ENCODE results near the gene REC114.

Gene REC114

GRCh38 chr15:73504885-73505284 lies 61.9 kb downstream of the REC114 start:
- FAIRE-seq (no peak), DNase-seq (ENCODE audit: insufficient read length, low spot score) (no peak)
- no peak for TF ChIP-seq CTCF (IDR thresholded peaks at IDR 0.05; ENCODE audit: insufficient read depth, missing control alignments)

DNA sequence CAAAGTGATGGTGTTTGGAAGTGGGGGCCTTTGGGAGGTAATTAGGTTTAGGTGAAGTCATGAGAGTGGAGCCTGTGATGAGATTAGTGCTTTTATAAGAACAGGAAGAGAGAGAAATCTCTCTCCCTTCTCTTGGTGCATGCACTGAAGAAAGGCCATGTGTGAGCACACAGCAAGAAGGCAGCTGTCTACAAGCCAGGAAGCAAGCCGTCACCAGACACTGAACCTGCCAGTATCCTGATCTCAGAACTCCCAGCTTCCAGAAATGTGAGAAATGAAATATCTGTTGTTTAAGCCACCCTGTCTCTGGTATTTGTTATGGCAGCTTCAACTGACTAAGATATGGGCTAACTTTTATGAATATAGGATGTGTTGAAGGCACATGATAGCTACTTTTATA lies 72.6 kb downstream of the REC114 start:
- DNase-seq (ENCODE audit: insufficient read length, low spot score) (no peak), FAIRE-seq (no peak)
- TF ChIP-seq CTCF (IDR thresholded peaks at IDR 0.05; ENCODE audit: insufficient read depth, missing control alignments), result no peak

- FAIRE-seq (no peak), DNase-seq (ENCODE audit: insufficient read length, low spot score) (no peak)
- TF ChIP-seq CTCF (IDR thresholded peaks at IDR 0.05; ENCODE audit: insufficient read depth, missing control alignments), result no peak
Observed at GRCh38 chr15:73517566-73517965, 74.6 kb downstream of the REC114 start.

DNA sequence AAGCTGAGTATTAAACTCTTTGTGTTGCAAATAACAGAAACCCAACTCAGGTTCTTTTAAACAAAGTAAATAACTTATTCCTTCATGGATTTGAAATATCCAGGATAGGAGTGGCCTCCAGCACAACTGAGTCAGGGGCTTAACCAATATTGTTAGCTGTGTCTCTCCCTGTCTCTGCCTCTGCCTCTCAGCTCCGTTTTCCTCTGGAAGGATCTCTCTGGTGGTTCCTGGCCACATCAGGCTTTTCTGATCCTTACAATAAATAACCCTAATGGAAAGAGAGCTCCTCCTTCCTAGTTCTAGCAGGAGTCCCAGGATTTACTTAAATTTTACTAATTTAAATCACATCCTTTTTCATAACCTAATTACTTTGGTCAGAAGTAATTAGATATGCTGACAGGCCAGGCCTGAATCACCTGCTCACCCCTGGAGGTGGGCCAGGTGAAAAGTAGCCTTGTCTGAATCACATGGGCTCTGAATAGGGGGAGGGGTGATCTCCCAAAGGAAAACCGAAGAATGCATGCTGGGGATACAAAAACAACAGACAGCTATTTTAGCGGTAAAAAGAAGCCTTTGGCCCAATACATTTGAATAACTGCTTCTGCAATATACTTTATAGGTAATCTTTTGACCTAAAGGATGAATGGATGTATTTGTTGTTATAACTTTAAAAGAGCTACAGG lies 75.4 kb downstream of the REC114 start:
- no peak for FAIRE-seq

GRCh38 chr15:73518876-73519733 lies 76.1 kb downstream of the REC114 start:
- no peak for FAIRE-seq
- DNase-seq (ENCODE audit: insufficient read length, low spot score), result no peak
- TF ChIP-seq CTCF (IDR thresholded peaks at IDR 0.05; ENCODE audit: insufficient read depth, missing control alignments), result no peak

More for the DNA sequence above, 75.4 kb downstream of the REC114 start:
- no peak for TF ChIP-seq CTCF (IDR thresholded peaks at IDR 0.05; ENCODE audit: insufficient read depth, missing control alignments)
- DNase-seq (ENCODE audit: insufficient read length, low spot score), result no peak

DNA sequence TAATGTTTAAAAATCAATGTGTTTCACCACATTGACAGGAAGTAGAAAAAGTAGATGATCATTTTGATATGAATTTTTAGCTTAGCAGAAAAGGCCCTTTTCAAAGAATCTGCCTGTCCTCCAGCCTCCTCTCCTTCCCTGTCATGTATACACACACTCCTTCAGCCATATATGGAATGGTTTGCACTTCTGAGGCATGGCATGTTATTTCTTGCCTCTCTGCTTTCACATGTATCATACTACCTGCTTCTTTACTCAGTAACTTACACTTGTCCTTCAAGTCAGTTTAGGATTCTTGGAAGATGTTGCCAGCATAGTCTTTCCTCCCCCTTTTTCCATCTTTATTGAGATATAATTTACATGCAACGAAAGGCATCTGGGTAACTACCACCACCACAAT lies 79.0 kb downstream of the REC114 start:
- no peak for DNase-seq (ENCODE audit: insufficient read length, low spot score)
- no peak for TF ChIP-seq CTCF (IDR thresholded peaks at IDR 0.05; ENCODE audit: insufficient read depth, missing control alignments)
- no peak for FAIRE-seq

DNA sequence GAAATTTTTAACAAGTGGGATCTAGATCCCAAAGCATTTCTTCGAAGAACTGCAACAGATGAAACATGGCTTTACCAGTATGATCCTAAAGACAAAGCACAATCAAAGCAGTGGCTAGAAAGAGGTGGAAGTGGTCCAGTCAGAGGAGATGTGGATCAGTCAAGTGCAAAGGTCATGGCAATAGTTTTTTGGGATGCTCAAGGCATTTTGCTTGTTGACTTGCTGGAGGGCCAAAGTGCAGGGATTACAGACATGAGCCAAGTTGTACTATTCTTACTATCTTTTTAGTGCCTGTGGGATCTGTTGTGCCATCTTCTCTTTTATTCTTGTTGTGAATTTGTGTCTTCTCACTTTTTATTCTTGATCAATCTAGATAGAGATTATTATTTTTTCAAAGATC lies 82.0 kb downstream of the REC114 start:
- FAIRE-seq (no peak), DNase-seq (ENCODE audit: insufficient read length, low spot score) (no peak)
- TF ChIP-seq CTCF (IDR thresholded peaks at IDR 0.05; ENCODE audit: insufficient read depth, missing control alignments), result no peak
